MCF 10A (cell line): ENCODE results near the gene SEMA3G. TPM values are rescaled to one million over a fixed set of nuclear protein-coding genes. Genes with fewer than 3 reads are reported as not detected.

Experiments used
- BruUV-seq: library from RNA; stranded (reverse); fragments of 400-500 nt; replicated peaks from 2 replicates; lab custom pipeline; 2021; lab: Mats Ljungman, UMichigan
- CTCF ChIA-PET: fragments of 300-600 bp; sonication (Branson Sonifier 250); formaldehyde crosslinking; extraction: SDS; loops from one replicate; lab custom pipeline; 2021; ENCODE audit warnings: antibody characterized with exemption, inconsistent platforms; lab: Yijun Ruan, JAX
- POLR2A ChIA-PET: fragments of 300-600, 350-650 bp; sonication (Branson Sonifier 250); formaldehyde crosslinking; extraction: SDS; loops from one replicate; lab custom pipeline; 2020; ENCODE audit warnings: antibody characterized with exemption, inconsistent platforms; lab: Yijun Ruan, JAX
- DNase-seq: peaks from one replicate; pipeline ENCODE4 v3.0.0-alpha.2; 2018; ENCODE audit not compliant: unreplicated experiment
- H3K27ac Mint-ChIP-seq: one replicate; pipeline ENCODE4 v1.8.0; 2022; ENCODE audit warnings: mild to moderate bottlenecking, low read depth, mixed read lengths; ENCODE audit not compliant: unreplicated experiment
- H3K27me3 Mint-ChIP-seq: one replicate; pipeline ENCODE4 v1.8.0; 2022; ENCODE audit warnings: mixed read lengths; ENCODE audit not compliant: insufficient read depth, unreplicated experiment
- H3K36me3 Mint-ChIP-seq: one replicate; pipeline ENCODE4 v1.8.0; 2022; ENCODE audit warnings: mild to moderate bottlenecking, moderate library complexity, mixed read lengths; ENCODE audit not compliant: insufficient read depth, unreplicated experiment
- H3K4me1 Mint-ChIP-seq: one replicate; pipeline ENCODE4 v1.8.0; 2022; ENCODE audit warnings: mixed read lengths; ENCODE audit not compliant: insufficient read depth, unreplicated experiment
- H3K4me3 Mint-ChIP-seq: one replicate; pipeline ENCODE4 v1.8.0; 2022; ENCODE audit warnings: mild to moderate bottlenecking, moderate library complexity, mixed read lengths; ENCODE audit not compliant: unreplicated experiment
- H3K9me3 Mint-ChIP-seq: one replicate; pipeline ENCODE4 v1.8.0; 2022; ENCODE audit warnings: mixed read lengths; ENCODE audit not compliant: unreplicated experiment
- intact Hi-C: fragments of 100-400 bp; cut with micrococcal nuclease; formaldehyde crosslinking; loops from 2 replicates; pipeline ENCODE4 v1.14.1; 2022
- total RNA-seq: library from RNA; stranded (reverse); gene quantifications from 2 replicates; pipeline ENCODE4 v1.2.3, GENCODE V29; 2022
- TF ChIP-seq, protein P1 (sequence below): fragments of 200-600 bp; IDR thresholded peaks from one replicate; pipeline ENCODE4 v1.8.0; 2022; ENCODE audit warnings: antibody characterized with exemption, mild to moderate bottlenecking; ENCODE audit not compliant: unreplicated experiment

Gene SEMA3G
- total RNA-seq, 1 experiment from 2014 or later = 0.12 TPM

DNA sequence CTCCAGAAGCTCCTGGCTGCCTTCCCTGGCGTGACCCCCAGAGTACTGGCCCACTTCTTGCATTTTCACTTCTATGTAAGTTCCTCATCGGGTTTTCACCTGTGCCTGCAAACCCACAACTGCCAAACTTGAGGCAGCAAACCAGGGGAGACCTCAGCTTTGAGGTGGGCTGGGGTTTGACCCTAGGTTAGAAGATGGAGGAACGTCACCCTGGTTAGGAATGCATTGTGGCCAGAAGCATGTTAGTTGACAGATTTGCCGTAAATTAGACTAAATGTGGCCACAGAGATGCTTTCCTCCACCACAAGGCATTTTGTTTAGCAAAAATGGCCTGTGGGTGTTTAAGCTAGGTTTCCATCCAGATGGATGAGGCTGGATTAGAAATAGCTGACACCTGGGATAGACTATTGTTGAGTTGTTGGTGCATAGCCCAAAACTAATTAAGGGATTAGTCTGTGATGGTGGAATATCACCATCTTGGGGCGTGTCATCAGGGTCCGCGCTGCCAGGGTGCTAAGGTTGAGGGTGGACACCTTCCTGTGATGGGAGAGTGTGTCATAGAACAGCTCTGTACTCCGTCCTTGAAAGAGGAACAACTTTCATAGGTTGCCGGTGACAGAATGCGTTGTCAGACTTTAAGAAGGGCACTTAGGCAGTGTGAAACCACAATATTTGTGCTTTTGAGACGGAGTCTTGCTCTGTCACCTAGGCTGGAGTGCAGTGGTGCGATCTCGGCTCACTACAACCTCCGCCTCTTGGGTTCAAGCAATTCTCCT is 14.1 kb upstream of the SEMA3G start:
- ChIA-PET CTCF (interaction anchor here (0.6 to 5.1 kb wide), 8 partner anchors 9 to 46 kb away, joined by 3 to 29 read pairs (median 4); no protein-coding TSS in a partner anchor), POLR2A (interaction anchor here (1.3 to 2.0 kb wide), 3 partner anchors 9 to 77 kb away, joined by 4 to 8 read pairs (median 4); partner anchors contain the start of gene UQCC5)
- DNase-seq = no peak
- no peaks in the 10 kb centered on the region for H3K27me3 Mint-ChIP-seq
- no peak overlapping the region for H3K27ac Mint-ChIP-seq
- TF ChIP-seq, protein P1, sequence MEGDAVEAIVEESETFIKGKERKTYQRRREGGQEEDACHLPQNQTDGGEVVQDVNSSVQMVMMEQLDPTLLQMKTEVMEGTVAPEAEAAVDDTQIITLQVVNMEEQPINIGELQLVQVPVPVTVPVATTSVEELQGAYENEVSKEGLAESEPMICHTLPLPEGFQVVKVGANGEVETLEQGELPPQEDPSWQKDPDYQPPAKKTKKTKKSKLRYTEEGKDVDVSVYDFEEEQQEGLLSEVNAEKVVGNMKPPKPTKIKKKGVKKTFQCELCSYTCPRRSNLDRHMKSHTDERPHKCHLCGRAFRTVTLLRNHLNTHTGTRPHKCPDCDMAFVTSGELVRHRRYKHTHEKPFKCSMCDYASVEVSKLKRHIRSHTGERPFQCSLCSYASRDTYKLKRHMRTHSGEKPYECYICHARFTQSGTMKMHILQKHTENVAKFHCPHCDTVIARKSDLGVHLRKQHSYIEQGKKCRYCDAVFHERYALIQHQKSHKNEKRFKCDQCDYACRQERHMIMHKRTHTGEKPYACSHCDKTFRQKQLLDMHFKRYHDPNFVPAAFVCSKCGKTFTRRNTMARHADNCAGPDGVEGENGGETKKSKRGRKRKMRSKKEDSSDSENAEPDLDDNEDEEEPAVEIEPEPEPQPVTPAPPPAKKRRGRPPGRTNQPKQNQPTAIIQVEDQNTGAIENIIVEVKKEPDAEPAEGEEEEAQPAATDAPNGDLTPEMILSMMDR = no peak
- H3K4me3 Mint-ChIP-seq = no peak overlapping the region
- H3K36me3 Mint-ChIP-seq = peaks cover 57% of the 10 kb centered on the region
- intact Hi-C loops = no loop called here
- BruUV-seq = TSS peak; percentile 13
- peaks cover 26% of the 10 kb centered on the region for H3K4me1 Mint-ChIP-seq
- H3K9me3 Mint-ChIP-seq = no peaks in the 10 kb centered on the region

DNA sequence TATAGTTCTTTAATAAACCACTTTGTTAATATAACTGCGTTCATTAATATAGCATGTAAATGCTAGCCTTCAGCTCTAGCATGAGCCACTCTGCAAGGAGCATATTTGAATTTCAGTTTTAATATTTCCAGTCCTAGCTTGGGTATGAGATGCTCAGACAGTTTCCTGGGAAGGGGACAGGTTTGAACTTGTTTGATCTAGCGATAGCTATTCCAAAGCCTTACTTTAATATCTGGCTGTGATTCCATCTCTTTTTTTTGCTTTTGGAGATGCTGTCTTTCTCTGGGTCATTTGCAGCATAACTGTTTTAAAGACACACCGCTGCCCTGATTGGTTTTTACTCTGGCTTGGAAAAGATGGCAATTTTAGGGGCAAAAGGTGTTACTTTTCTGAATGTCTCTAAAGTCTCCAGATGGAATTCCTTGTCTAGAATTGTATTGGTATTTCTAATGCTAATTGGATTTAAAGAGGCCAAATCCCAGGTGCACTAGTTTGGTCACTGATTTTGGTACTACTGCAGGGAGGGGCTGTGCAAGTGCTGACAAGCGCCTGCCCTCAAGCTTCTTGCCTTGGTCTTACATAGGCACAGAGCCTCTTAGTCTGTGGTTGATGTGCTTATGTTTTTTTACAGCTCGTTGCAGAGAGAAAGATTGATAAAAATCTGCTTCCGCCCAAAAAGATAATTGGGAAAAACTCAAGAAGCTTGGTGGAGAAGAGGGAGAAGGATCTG is 13.3 kb upstream of the SEMA3G start:
- peaks cover 49% of the 10 kb centered on the region for H3K36me3 Mint-ChIP-seq
- ChIA-PET POLR2A (interaction anchor here (0.6 to 2.0 kb wide), 5 partner anchors 10 to 238 kb away, joined by 3 to 8 read pairs (median 4); partner anchors contain the start of gene UQCC5), CTCF (interaction anchor here (0.7 to 5.1 kb wide), 5 partner anchors 9 to 30 kb away, joined by 3 to 29 read pairs (median 10); no protein-coding TSS in a partner anchor)
- no peak overlapping the region for H3K27ac Mint-ChIP-seq
- intact Hi-C loops = no loop called here
- TF ChIP-seq, protein P1 = no peak
- H3K4me1 Mint-ChIP-seq = peaks cover 26% of the 10 kb centered on the region
- DNase-seq = no peak
- H3K27me3 Mint-ChIP-seq = no peaks in the 10 kb centered on the region
- no peaks in the 10 kb centered on the region for H3K9me3 Mint-ChIP-seq
- BruUV-seq = no TSS peak
- no peak overlapping the region for H3K4me3 Mint-ChIP-seq

DNA sequence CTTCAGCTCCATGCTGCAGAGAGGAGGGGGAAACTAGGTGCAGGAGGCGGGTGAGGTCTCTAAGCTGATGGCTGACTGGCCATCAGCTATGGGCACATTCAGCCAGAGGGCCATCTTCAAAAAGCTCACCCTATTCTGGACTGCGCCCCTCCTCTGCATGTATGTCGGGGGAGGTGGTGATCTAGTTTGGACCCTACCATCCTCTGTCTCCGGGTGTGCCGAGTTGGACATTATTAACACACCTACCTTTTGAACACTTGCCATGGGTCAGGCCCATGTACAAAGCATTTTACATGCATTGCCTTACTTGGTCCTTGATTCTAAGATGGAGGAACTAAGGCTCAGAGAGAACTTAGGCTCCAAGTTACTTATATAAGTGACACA is 11.9 kb upstream of the SEMA3G start:
- CTCF ChIA-PET = interaction anchor here (0.8 to 2.2 kb wide), 4 partner anchors 8 to 28 kb away, joined by 3 to 13 read pairs (median 4); no protein-coding TSS in a partner anchor
- H3K9me3 Mint-ChIP-seq = no peaks in the 10 kb centered on the region
- H3K36me3 Mint-ChIP-seq = peaks cover 36% of the 10 kb centered on the region
- no peak for DNase-seq
- no TSS peak for BruUV-seq
- TF ChIP-seq, protein P1 = no peak
- H3K27ac Mint-ChIP-seq = no peak overlapping the region
- no peaks in the 10 kb centered on the region for H3K27me3 Mint-ChIP-seq
- peak overlapping the region; percentile 92 for H3K4me3 Mint-ChIP-seq
- intact Hi-C loops = no loop called here
- H3K4me1 Mint-ChIP-seq = peaks cover 26% of the 10 kb centered on the region
- POLR2A ChIA-PET = interaction anchor here (0.9 to 2.3 kb wide), 4 partner anchors 27 to 248 kb away, joined by 3 to 7 read pairs (median 4); partner anchors contain the start of genes GLT8D1, SPCS1 and UQCC5
